Measurements from ENCODE around the gene GNPAT. TPM values are rescaled to one million over a fixed set of nuclear protein-coding genes. Genes with fewer than 3 reads are reported as not detected.

GNPAT gene
- total and polyA plus RNA-seq, 2 experiments from 2014 or later, result 37.6 to 47.2 TPM

GRCh38 chr1:231194843-231195516, 46.0 kb upstream of the GNPAT start:
- Histone ChIP-seq H3K27ac (no peak overlapping the region), H3K4me2 (ENCODE audit: unreplicated experiment) (no peak overlapping the region), H3F3A (ENCODE audit: insufficient read depth) (no peaks in the 10 kb centered on the region), H3K79me2 (ENCODE audit: insufficient read depth) (no peaks in the 10 kb centered on the region), H3K9ac (no peak overlapping the region), H4K20me1 (ENCODE audit: insufficient read depth) (no peaks in the 10 kb centered on the region), H2AFZ (no peak overlapping the region), H3K9me2 (ENCODE audit: insufficient read depth) (no peaks in the 10 kb centered on the region), H3K4me3 (no peak overlapping the region), H3K36me3 (ENCODE audit: low read depth) (no peaks in the 10 kb centered on the region), H3K9me3 (ENCODE audit: low read depth) (no peaks in the 10 kb centered on the region), H3K4me1 (ENCODE audit: insufficient read depth) (no peaks in the 10 kb centered on the region), H3K27me3 (replicated peaks; ENCODE audit: insufficient read depth) (no peaks in the 10 kb centered on the region)
- in situ Hi-C loops (cut with MboI), result no loop called here
- no peak for DNase-seq
- WGBS, 2 experiments (ENCODE audit: low coverage in 1 of 2, low lambda C conversion rate in 2 of 2, missing lambda C conversion rate in 2 of 2), result 62 to 73% methylated on average over 8 of the region's 8 CpGs
- TF ChIP-seq EZH2phosphoT487 (IDR thresholded peaks at IDR 0.05; ENCODE audit: insufficient read depth, low read depth), result no peak
- TF ChIP-seq EZH2 (IDR thresholded peaks at IDR 0.05; ENCODE audit: insufficient read depth, poor library complexity, severe bottlenecking), result no peak

- WGBS, 2 experiments (ENCODE audit: low coverage in 1 of 2, low lambda C conversion rate in 2 of 2, missing lambda C conversion rate in 2 of 2), result 51 to 60% methylated on average over 3 of the region's 3 CpGs
- no peak overlapping the region for H3K27ac ChIP-seq
- no peaks in the 10 kb centered on the region for H3K9me3 ChIP-seq (ENCODE audit: low read depth)
- H3K79me2 ChIP-seq (ENCODE audit: insufficient read depth), result no peaks in the 10 kb centered on the region
- H3K4me3 ChIP-seq, result no peak overlapping the region
- no peak for TF ChIP-seq EZH2 (IDR thresholded peaks at IDR 0.05; ENCODE audit: insufficient read depth, poor library complexity, severe bottlenecking)
- no peak for TF ChIP-seq EZH2phosphoT487 (IDR thresholded peaks at IDR 0.05; ENCODE audit: insufficient read depth, low read depth)
- H3K27me3 ChIP-seq (replicated peaks; ENCODE audit: insufficient read depth), result no peaks in the 10 kb centered on the region
- no peak overlapping the region for H2AFZ ChIP-seq
- H3K9ac ChIP-seq, result no peak overlapping the region
- no peaks in the 10 kb centered on the region for H3F3A ChIP-seq (ENCODE audit: insufficient read depth)
- H4K20me1 ChIP-seq (ENCODE audit: insufficient read depth), result no peaks in the 10 kb centered on the region
- no peaks in the 10 kb centered on the region for H3K36me3 ChIP-seq (ENCODE audit: low read depth)
- no peak overlapping the region for H3K4me2 ChIP-seq (ENCODE audit: unreplicated experiment)
- no peak for DNase-seq
- H3K4me1 ChIP-seq (ENCODE audit: insufficient read depth), result no peaks in the 10 kb centered on the region
- in situ Hi-C loops (cut with MboI), result no loop called here
- no peaks in the 10 kb centered on the region for H3K9me2 ChIP-seq (ENCODE audit: insufficient read depth)
These were observed 44.7 kb upstream of the GNPAT start for GRCh38 chr1:231196307-231196706.

DNA sequence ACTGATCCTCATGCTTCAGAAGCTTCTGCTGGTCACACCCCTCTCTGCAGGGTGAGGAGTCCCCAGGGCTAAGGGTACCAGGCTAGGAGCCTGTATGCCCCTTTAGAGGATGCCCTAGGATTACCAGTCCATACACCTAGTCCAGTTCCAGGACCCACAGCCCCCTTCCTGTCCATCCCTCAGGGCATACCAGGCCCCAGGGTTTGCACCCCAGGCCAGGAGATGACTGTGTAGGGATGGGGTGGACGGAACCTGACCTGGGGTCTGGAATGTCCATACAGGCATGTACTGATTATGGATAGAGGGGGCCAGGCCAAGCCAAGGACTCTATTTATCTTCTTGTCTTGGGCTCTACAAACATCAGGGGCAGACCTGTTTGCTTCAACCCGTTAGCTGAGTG, 44.3 kb upstream of the GNPAT start:
- H3K9me2 ChIP-seq (ENCODE audit: insufficient read depth), result no peaks in the 10 kb centered on the region

GRCh38 chr1:231199868-231200267, 41.1 kb upstream of the GNPAT start:
- H4K20me1 ChIP-seq (ENCODE audit: insufficient read depth), result no peaks in the 10 kb centered on the region
- no peaks in the 10 kb centered on the region for H3F3A ChIP-seq (ENCODE audit: insufficient read depth)
- no peaks in the 10 kb centered on the region for H3K4me1 ChIP-seq (ENCODE audit: insufficient read depth)
- DNase-seq, result no peak
- H3K9me2 ChIP-seq (ENCODE audit: insufficient read depth), result no peaks in the 10 kb centered on the region
- no peaks in the 10 kb centered on the region; the same call in 1 of the 2 replicates for H3K27me3 ChIP-seq (replicated peaks; ENCODE audit: insufficient read depth)
- H3K9ac ChIP-seq, result no peak overlapping the region
- no peak overlapping the region for H2AFZ ChIP-seq
- WGBS, 2 experiments (ENCODE audit: low coverage in 1 of 2, low lambda C conversion rate in 2 of 2, missing lambda C conversion rate in 2 of 2), result 91 to 93% methylated on average over 7 of the region's 7 CpGs
- H3K79me2 ChIP-seq (ENCODE audit: insufficient read depth), result no peaks in the 10 kb centered on the region
- in situ Hi-C loops (cut with MboI), result loop anchor here (10.0 to 25.0 kb wide), 2 partner anchors 263 to 405 kb away; no protein-coding TSS in a partner anchor
- H3K4me2 ChIP-seq (ENCODE audit: unreplicated experiment), result no peak overlapping the region
- no peak for TF ChIP-seq EZH2 (IDR thresholded peaks at IDR 0.05; ENCODE audit: insufficient read depth, poor library complexity, severe bottlenecking)
- TF ChIP-seq EZH2phosphoT487 (IDR thresholded peaks at IDR 0.05; ENCODE audit: insufficient read depth, low read depth), result no peak
- H3K4me3 ChIP-seq, result no peak overlapping the region
- H3K36me3 ChIP-seq (ENCODE audit: low read depth), result no peaks in the 10 kb centered on the region
- H3K27ac ChIP-seq, result no peak overlapping the region
- no peaks in the 10 kb centered on the region for H3K9me3 ChIP-seq (ENCODE audit: low read depth)

More for the DNA sequence above, 44.3 kb upstream of the GNPAT start:
- in situ Hi-C loops (cut with MboI), result no loop called here
- no peak overlapping the region for H3K4me3 ChIP-seq
- no peaks in the 10 kb centered on the region for H3K9me3 ChIP-seq (ENCODE audit: low read depth)
- H3K36me3 ChIP-seq (ENCODE audit: low read depth), result no peaks in the 10 kb centered on the region
- no peak for TF ChIP-seq EZH2phosphoT487 (IDR thresholded peaks at IDR 0.05; ENCODE audit: insufficient read depth, low read depth)
- TF ChIP-seq EZH2 (IDR thresholded peaks at IDR 0.05; ENCODE audit: insufficient read depth, poor library complexity, severe bottlenecking), result no peak
- 24 to 51% methylated on average over 2 of the region's 2 CpGs for WGBS, 2 experiments (ENCODE audit: low coverage in 1 of 2, low lambda C conversion rate in 2 of 2, missing lambda C conversion rate in 2 of 2)
- no peaks in the 10 kb centered on the region for H3F3A ChIP-seq (ENCODE audit: insufficient read depth)
- H3K4me2 ChIP-seq (ENCODE audit: unreplicated experiment), result no peak overlapping the region
- H2AFZ ChIP-seq, result no peak overlapping the region
- no peaks in the 10 kb centered on the region for H3K79me2 ChIP-seq (ENCODE audit: insufficient read depth)
- no peaks in the 10 kb centered on the region for H3K27me3 ChIP-seq (replicated peaks; ENCODE audit: insufficient read depth)
- H3K4me1 ChIP-seq (ENCODE audit: insufficient read depth), result no peaks in the 10 kb centered on the region
- H4K20me1 ChIP-seq (ENCODE audit: insufficient read depth), result no peaks in the 10 kb centered on the region
- no peak overlapping the region for H3K9ac ChIP-seq
- DNase-seq, result no peak
- H3K27ac ChIP-seq, result no peak overlapping the region
